OCI-LY1 (cell line): ENCODE data around the gene ZNF462.

Source experiments
- H2AFZ ChIP-seq: fragments of 200-600 bp; sonication (generic), shearing (Covaris generic); 2 replicates; pipeline ENCODE4 v1.6.0; 2014; ENCODE audit warnings: antibody characterized with exemption, mild to moderate bottlenecking, low read length
- H3F3A ChIP-seq: fragments of 200-600 bp; sonication (generic), shearing (Covaris generic); 2 replicates; pipeline ENCODE4 v1.6.0; 2014; ENCODE audit warnings: mild to moderate bottlenecking, antibody characterized with exemption, low read length, moderate library complexity; ENCODE audit not compliant: insufficient read depth
- H3K27ac ChIP-seq: fragments of 200-600 bp; sonication (generic); 2 replicates; pipeline ENCODE4 v1.5.1; 2014; ENCODE audit warnings: low read length, mixed run types, mild to moderate bottlenecking, low read depth; ENCODE audit not compliant: poor library complexity, severe bottlenecking
- H3K27me3 ChIP-seq: fragments of 200-600 bp; sonication (generic); 2 replicates; pipeline ENCODE4 v1.6.0; 2014; ENCODE audit warnings: antibody characterized with exemption, mild to moderate bottlenecking, low read length, moderate library complexity; ENCODE audit not compliant: insufficient read depth
- H3K36me3 ChIP-seq: fragments of 200-600 bp; sonication (generic); 2 replicates; pipeline ENCODE4 v1.6.1; 2014; ENCODE audit warnings: mild to moderate bottlenecking, antibody characterized with exemption, low read length, moderate library complexity, mixed read lengths; ENCODE audit not compliant: insufficient read depth
- H3K4me1 ChIP-seq: fragments of 200-600 bp; sonication (generic); 2 replicates; pipeline ENCODE4 v1.5.1; 2014; ENCODE audit warnings: mild to moderate bottlenecking, low read length, moderate library complexity; ENCODE audit not compliant: insufficient read depth, severe bottlenecking
- H3K4me2 ChIP-seq: fragments of 200-600 bp; sonication (generic), shearing (Covaris generic); 2 replicates; pipeline ENCODE4 v1.6.1; 2014; ENCODE audit warnings: low read length
- H3K4me3 ChIP-seq: fragments of 200-600 bp; sonication (generic); 2 replicates; pipeline ENCODE4 v1.5.1; 2014; ENCODE audit warnings: low read length, low read depth, mild to moderate bottlenecking, mixed read lengths; ENCODE audit not compliant: poor library complexity, severe bottlenecking
- H3K79me2 ChIP-seq: fragments of 200-600 bp; shearing (Covaris generic); 2 replicates; pipeline ENCODE4 v1.6.1; 2016; ENCODE audit warnings: mixed run types, low read length, mixed read lengths; ENCODE audit not compliant: insufficient read depth
- H3K9ac ChIP-seq: fragments of 200-600 bp; sonication (generic), shearing (Covaris generic); 2 replicates; pipeline ENCODE4 v1.6.1; 2014; ENCODE audit warnings: mild to moderate bottlenecking, low read length, mixed read lengths
- H3K9me2 ChIP-seq: fragments of 200-600 bp; sonication (generic), shearing (Covaris generic); 2 replicates; pipeline ENCODE4 v1.6.1; 2014; ENCODE audit warnings: low read depth, mild to moderate bottlenecking, low read length, mixed read lengths
- H3K9me3 ChIP-seq: fragments of 200-600 bp; shearing (Covaris generic); 2 replicates; pipeline ENCODE4 v1.6.1; 2014; ENCODE audit warnings: low read length, mixed read lengths
- H4K20me1 ChIP-seq: fragments of 200-600 bp; sonication (generic), shearing (Covaris generic); 2 replicates; pipeline ENCODE4 v1.6.0; 2016; ENCODE audit warnings: mild to moderate bottlenecking, low read length; ENCODE audit not compliant: insufficient read depth
- EZH2 ChIP-seq: fragments of 200-600 bp; sonication (generic), shearing (Covaris generic); IDR thresholded peaks from 2 replicates; pipeline ENCODE4 v1.8.0; 2017; ENCODE audit warnings: borderline replicate concordance, mixed run types, mild to moderate bottlenecking, antibody characterized with exemption, low read length, moderate library complexity, mixed read lengths
- TF ChIP-seq, protein P1 (sequence below): fragments of 200-600 bp; sonication (generic), shearing (Covaris generic); IDR thresholded peaks from 2 replicates; pipeline ENCODE4 v1.5.1; 2017; ENCODE audit warnings: mild to moderate bottlenecking, antibody characterized with exemption, low read length, moderate library complexity, mixed read lengths

ZNF462 gene

GRCh38 chr9:106964822-106965525, 102.0 kb downstream of the ZNF462 start:
- no peaks in the 10 kb centered on the region for H3K36me3 ChIP-seq
- TF ChIP-seq, protein P1, sequence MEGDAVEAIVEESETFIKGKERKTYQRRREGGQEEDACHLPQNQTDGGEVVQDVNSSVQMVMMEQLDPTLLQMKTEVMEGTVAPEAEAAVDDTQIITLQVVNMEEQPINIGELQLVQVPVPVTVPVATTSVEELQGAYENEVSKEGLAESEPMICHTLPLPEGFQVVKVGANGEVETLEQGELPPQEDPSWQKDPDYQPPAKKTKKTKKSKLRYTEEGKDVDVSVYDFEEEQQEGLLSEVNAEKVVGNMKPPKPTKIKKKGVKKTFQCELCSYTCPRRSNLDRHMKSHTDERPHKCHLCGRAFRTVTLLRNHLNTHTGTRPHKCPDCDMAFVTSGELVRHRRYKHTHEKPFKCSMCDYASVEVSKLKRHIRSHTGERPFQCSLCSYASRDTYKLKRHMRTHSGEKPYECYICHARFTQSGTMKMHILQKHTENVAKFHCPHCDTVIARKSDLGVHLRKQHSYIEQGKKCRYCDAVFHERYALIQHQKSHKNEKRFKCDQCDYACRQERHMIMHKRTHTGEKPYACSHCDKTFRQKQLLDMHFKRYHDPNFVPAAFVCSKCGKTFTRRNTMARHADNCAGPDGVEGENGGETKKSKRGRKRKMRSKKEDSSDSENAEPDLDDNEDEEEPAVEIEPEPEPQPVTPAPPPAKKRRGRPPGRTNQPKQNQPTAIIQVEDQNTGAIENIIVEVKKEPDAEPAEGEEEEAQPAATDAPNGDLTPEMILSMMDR: no peak
- TF ChIP-seq EZH2: no peak
- H3K9ac ChIP-seq: no peak overlapping the region
- H3K4me3 ChIP-seq: no peak overlapping the region
- no peak overlapping the region for H3K27ac ChIP-seq
- no peaks in the 10 kb centered on the region for H3K79me2 ChIP-seq
- H3K9me2 ChIP-seq: no peaks in the 10 kb centered on the region
- no peaks in the 10 kb centered on the region for H3F3A ChIP-seq
- no peaks in the 10 kb centered on the region for H4K20me1 ChIP-seq
- H3K4me1 ChIP-seq: no peaks in the 10 kb centered on the region
- no peaks in the 10 kb centered on the region for H3K27me3 ChIP-seq
- no peak overlapping the region for H2AFZ ChIP-seq
- no peaks in the 10 kb centered on the region for H3K9me3 ChIP-seq
- H3K4me2 ChIP-seq: no peak overlapping the region

DNA sequence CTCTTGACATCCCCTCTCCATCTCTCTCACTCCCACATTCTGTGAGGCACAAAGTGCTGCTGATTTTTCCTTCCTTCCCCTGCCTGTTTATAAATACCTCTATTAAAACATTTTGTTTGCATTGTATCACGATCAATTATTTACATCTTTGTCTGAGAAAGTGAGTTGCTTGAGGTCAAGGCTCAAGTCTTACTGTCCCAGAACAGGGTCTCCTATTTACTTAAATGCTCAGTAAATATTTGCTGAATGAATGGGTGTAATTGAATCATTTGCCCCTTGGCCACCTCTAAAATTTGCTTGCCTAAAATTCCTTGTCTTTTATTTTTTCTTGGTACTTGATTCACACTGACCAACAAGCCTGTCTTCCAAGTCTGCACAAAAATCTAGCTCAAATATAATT, 103.5 kb downstream of the ZNF462 start:
- no peaks in the 10 kb centered on the region for H3K79me2 ChIP-seq
- no peaks in the 10 kb centered on the region for H3K27me3 ChIP-seq
- no peak overlapping the region for H2AFZ ChIP-seq
- TF ChIP-seq EZH2: no peak
- TF ChIP-seq, protein P1: no peak
- no peak overlapping the region for H3K27ac ChIP-seq
- H3K4me2 ChIP-seq: no peak overlapping the region
- H3F3A ChIP-seq: no peaks in the 10 kb centered on the region
- no peaks in the 10 kb centered on the region for H4K20me1 ChIP-seq
- no peaks in the 10 kb centered on the region for H3K36me3 ChIP-seq
- no peaks in the 10 kb centered on the region for H3K9me3 ChIP-seq
- H3K4me1 ChIP-seq: no peaks in the 10 kb centered on the region
- H3K9me2 ChIP-seq: no peaks in the 10 kb centered on the region
- no peak overlapping the region for H3K9ac ChIP-seq
- no peak overlapping the region for H3K4me3 ChIP-seq

- Histone ChIP-seq H3K9me2 (no peaks in the 10 kb centered on the region), H2AFZ (no peak overlapping the region), H3K27me3 (no peaks in the 10 kb centered on the region), H3K9me3 (no peaks in the 10 kb centered on the region), H3K4me1 (no peaks in the 10 kb centered on the region), H3K4me2 (no peak overlapping the region), H3K4me3 (no peak overlapping the region), H3K9ac (no peak overlapping the region), H4K20me1 (no peaks in the 10 kb centered on the region), H3K36me3 (no peaks in the 10 kb centered on the region), H3K79me2 (no peaks in the 10 kb centered on the region), H3F3A (no peaks in the 10 kb centered on the region), H3K27ac (no peak overlapping the region)
- no peak for TF ChIP-seq EZH2
- TF ChIP-seq, protein P1: no peak
These were observed 106.7 kb downstream of the ZNF462 start for GRCh38 chr9:106969696-106970095.
